Measurements from ENCODE around the gene AGBL1. TPM values are rescaled to one million over a fixed set of nuclear protein-coding genes. Genes with fewer than 3 reads are reported as not detected.
"Not testable (repeated sequence)": the region's sequence is repeated elsewhere in the genome, so short reads cannot be mapped to it uniquely, and the experiment has no call there.

The AGBL1 gene
- total and polyA plus RNA-seq, 3 experiments from 2014 or later, result not detected

DNA sequence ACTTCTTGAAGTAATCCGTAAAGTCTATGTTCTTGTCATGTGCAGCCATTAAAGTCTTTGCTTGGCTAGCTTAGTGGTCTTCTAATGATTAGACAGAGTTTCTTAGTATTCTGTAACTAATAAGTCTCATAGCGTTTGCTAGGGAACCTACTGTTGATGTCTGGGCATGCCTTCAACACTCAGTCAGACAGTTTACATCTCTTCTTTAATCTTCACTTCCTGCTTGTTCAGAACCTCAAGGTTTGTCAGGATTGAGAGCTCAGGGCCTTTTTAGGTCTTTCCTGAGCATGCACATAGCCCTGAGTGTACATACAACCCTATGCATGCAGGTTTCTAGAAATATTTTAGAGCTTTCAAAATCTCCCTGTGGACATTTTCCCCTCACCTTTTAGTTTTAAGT, 426.3 kb downstream of the AGBL1 start:
- H3K27me3 ChIP-seq (ENCODE audit: insufficient read depth, low read length, poor library complexity, severe bottlenecking), result no peaks in the 10 kb centered on the region
- no peaks in the 10 kb centered on the region for H3K36me3 ChIP-seq (ENCODE audit: insufficient read depth, low read length)
- H3K4me3 ChIP-seq (ENCODE audit: low read length), result no peak overlapping the region
- H3K27ac ChIP-seq (ENCODE audit: low read depth, low read length), result no peak overlapping the region
- Mint-ChIP-seq H3K36me3 (no peaks in the 10 kb centered on the region), H3K9me3 (peaks cover 0 to 11% (median 2%) of the 10 kb centered on the region in 5 donors), H3K4me1 (no peaks in the 10 kb centered on the region), H3K27ac (no peak overlapping the region), H3K27me3 (peaks cover 0 to 13% of the 10 kb centered on the region in 2 donors), H3K4me3 (no peak overlapping the region)
- no peaks in the 10 kb centered on the region for H3K9me3 ChIP-seq (ENCODE audit: low read length)
- H3K4me1 ChIP-seq (ENCODE audit: insufficient read depth, low read length), result no peaks in the 10 kb centered on the region
- DNase-seq, result no peak
- POLR2A ChIA-PET, result no interaction called here
- CTCF ChIA-PET, result no interaction called here

DNA sequence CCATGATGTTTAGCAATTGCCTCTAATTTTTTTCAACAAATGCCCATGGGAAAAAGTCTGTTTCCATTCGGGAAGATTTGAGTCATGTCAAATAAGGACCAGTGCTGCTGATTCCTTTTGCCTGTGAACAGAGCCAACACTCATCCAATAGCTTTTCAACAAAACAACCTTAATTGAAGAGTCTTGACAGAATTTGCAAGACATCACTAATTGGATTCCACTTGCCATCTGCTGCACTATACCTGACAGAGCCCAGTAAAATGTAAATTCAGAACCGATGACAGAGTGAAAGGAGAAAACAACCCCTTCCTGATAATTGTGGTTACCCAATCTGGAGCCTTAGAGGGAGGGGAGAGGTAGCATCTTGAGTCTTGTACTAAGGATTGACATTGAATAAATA, 426.7 kb downstream of the AGBL1 start:
- peaks cover 0 to 11% (median 2%) of the 10 kb centered on the region in 5 donors for H3K9me3 Mint-ChIP-seq
- CTCF ChIA-PET, result no interaction called here

DNA sequence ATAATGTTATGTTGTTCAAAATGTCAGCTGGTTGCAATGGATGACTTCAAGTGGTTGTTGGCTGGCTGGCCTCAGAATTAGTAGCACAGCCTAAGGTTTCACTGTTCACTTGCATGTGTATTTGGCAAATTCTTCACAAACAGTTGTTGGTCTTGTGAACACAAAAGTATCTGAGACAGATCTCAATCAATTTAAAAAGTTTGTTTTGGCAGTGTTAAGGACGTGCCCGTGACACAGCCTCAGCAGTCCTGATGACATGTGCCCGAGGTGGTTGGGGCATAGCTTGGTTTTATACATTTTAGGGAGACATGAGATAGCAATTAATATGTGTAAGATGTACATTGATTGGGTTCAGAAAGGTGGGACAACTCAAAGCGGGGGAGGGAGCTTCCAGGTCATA, 436.0 kb downstream of the AGBL1 start:
- peaks cover 4 to 20% of the 10 kb centered on the region in 2 donors for H3K27me3 Mint-ChIP-seq
- ChIA-PET POLR2A (no interaction called here), CTCF (no interaction called here)
- H3K9me3 Mint-ChIP-seq, result peaks cover 0 to 4% (median 0%) of the 10 kb centered on the region in 5 donors
- H3K36me3 ChIP-seq (ENCODE audit: insufficient read depth, low read length), result no peaks in the 10 kb centered on the region
- H3K4me3 ChIP-seq (ENCODE audit: low read length), result no peak overlapping the region
- DNase-seq, result no peak
- no peaks in the 10 kb centered on the region for H3K4me1 Mint-ChIP-seq
- no peaks in the 10 kb centered on the region for H3K9me3 ChIP-seq (ENCODE audit: low read length)
- H3K4me1 ChIP-seq (ENCODE audit: insufficient read depth, low read length), result no peaks in the 10 kb centered on the region
- H3K27ac Mint-ChIP-seq, result no peak overlapping the region
- H3K36me3 Mint-ChIP-seq, result no peaks in the 10 kb centered on the region
- H3K27ac ChIP-seq (ENCODE audit: low read depth, low read length), result no peak overlapping the region
- H3K4me3 Mint-ChIP-seq, result no peak overlapping the region
- H3K27me3 ChIP-seq (ENCODE audit: insufficient read depth, low read length, poor library complexity, severe bottlenecking), result no peaks in the 10 kb centered on the region

More for the DNA sequence above, 426.7 kb downstream of the AGBL1 start:
- no peak overlapping the region for H3K4me3 ChIP-seq (ENCODE audit: low read length)
- H3K36me3 ChIP-seq (ENCODE audit: insufficient read depth, low read length), result no peaks in the 10 kb centered on the region
- peaks cover 0 to 13% of the 10 kb centered on the region in 2 donors for H3K27me3 Mint-ChIP-seq
- no peaks in the 10 kb centered on the region for H3K9me3 ChIP-seq (ENCODE audit: low read length)
- no peak overlapping the region for H3K27ac Mint-ChIP-seq
- no peaks in the 10 kb centered on the region for H3K4me1 Mint-ChIP-seq
- H3K36me3 Mint-ChIP-seq, result no peaks in the 10 kb centered on the region
- no peaks in the 10 kb centered on the region for H3K27me3 ChIP-seq (ENCODE audit: insufficient read depth, low read length, poor library complexity, severe bottlenecking)
- H3K4me1 ChIP-seq (ENCODE audit: insufficient read depth, low read length), result no peaks in the 10 kb centered on the region
- POLR2A ChIA-PET, result no interaction called here
- no peak overlapping the region for H3K27ac ChIP-seq (ENCODE audit: low read depth, low read length)
- H3K4me3 Mint-ChIP-seq, result no peak overlapping the region
- DNase-seq, result no peak

DNA sequence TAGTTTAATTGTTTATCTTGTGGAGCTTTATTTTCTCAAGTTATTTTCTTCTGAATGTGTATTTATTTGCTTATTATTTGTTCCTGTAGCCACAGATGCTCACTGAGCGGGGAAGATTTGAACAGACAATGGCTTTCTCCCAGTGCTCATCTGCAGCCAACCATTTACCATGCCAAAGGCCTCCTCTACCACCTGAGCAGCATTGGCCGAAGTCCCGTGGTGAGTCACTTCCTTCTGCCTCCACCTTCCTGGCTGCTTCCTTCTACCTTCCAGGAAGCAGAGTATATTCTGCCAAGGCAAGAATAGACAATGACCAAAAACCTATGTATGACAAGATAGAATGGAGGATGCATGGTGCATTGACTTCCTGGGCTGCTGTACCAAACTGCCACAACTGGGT, 443.1 kb downstream of the AGBL1 start:
- DNase-seq, result no peak
- Mint-ChIP-seq H3K36me3 (no peaks in the 10 kb centered on the region), H3K9me3 (peaks cover 0 to 4% (median 0%) of the 10 kb centered on the region in 5 donors), H3K27ac (no peak overlapping the region), H3K4me3 (no peak overlapping the region), H3K27me3 (peaks cover 5 to 7% of the 10 kb centered on the region in 2 donors), H3K4me1 (no peaks in the 10 kb centered on the region)
- ChIA-PET POLR2A (no interaction called here), CTCF (no interaction called here)
- H3K36me3 ChIP-seq (ENCODE audit: insufficient read depth, low read length), result no peaks in the 10 kb centered on the region
- no peaks in the 10 kb centered on the region for H3K9me3 ChIP-seq (ENCODE audit: low read length)
- H3K4me1 ChIP-seq (ENCODE audit: insufficient read depth, low read length), result no peaks in the 10 kb centered on the region
- no peaks in the 10 kb centered on the region for H3K27me3 ChIP-seq (ENCODE audit: insufficient read depth, low read length, poor library complexity, severe bottlenecking)
- H3K4me3 ChIP-seq (ENCODE audit: low read length), result no peak overlapping the region
- no peak overlapping the region for H3K27ac ChIP-seq (ENCODE audit: low read depth, low read length)

DNA sequence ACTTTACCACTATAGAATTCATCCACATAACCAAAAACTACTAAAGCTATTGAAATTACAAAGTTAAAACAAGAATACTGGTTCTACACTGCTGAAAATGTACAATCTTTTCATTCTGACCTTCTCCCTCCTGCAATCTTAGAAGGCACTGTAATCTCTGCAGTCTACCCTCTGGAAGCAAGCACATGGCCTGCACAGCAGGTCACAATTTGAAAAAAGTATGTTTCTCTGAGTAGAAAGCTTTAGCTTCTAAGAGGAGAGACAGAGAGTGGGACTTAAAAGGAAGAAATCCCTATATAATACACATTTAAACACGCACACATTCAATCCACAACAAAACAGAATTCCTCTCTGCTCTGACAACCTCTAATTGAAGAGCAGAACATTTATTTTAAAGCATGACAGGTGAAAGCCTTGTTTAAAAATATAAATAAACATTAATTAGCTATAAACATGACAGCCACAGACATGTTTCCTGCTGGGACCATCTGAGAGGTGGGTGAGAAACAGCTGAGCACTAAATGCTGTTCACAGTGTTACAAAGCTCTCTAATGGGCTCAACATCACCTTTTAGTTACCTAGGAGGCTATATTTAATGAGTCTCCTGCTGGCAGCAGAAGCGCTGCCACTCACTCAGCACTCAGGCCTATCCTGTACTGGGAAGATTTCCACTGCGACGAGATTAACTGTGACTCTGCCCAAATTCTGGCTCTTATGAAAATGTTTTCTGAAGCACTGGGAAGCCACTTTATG, 447.4 kb downstream of the AGBL1 start:
- no peaks in the 10 kb centered on the region for H3K9me3 ChIP-seq (ENCODE audit: low read length)
- H3K27me3 Mint-ChIP-seq, result peaks cover 0 to 1% of the 10 kb centered on the region in 2 donors
- H3K9me3 Mint-ChIP-seq, result peaks cover 0 to 6% (median 0%) of the 10 kb centered on the region in 5 donors
- POLR2A ChIA-PET, result no interaction called here
- no peak for DNase-seq
- H3K27ac Mint-ChIP-seq, result no peak overlapping the region
- H3K4me1 Mint-ChIP-seq, result no peaks in the 10 kb centered on the region
- no peaks in the 10 kb centered on the region for H3K36me3 ChIP-seq (ENCODE audit: insufficient read depth, low read length)
- no peaks in the 10 kb centered on the region for H3K36me3 Mint-ChIP-seq
- H3K27me3 ChIP-seq (ENCODE audit: insufficient read depth, low read length, poor library complexity, severe bottlenecking), result no peaks in the 10 kb centered on the region
- H3K27ac ChIP-seq (ENCODE audit: low read depth, low read length), result no peak overlapping the region
- no peaks in the 10 kb centered on the region for H3K4me1 ChIP-seq (ENCODE audit: insufficient read depth, low read length)
- no peak overlapping the region for H3K4me3 ChIP-seq (ENCODE audit: low read length)
- CTCF ChIA-PET, result no interaction called here
- H3K4me3 Mint-ChIP-seq, result no peak overlapping the region

DNA sequence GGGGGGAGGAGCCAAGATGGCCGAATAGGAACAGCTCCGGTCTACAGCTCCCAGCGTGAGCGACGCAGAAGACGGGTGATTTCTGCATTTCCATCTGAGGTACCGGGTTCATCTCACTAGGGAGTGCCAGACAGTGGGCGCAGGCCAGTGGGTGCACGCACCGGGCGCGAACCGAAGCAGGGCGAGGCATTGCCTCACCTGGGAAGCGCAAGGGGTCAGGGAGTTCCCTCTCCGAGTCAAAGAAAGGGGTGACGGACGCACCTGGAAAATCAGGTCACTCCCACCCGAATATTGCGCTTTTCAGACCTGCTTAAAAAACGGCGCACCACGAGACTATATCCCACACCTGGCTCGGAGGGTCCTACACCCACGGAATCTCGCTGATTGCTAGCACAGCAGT, 448.4 kb downstream of the AGBL1 start:
- H3K4me3 Mint-ChIP-seq; H3K4me3 ChIP-seq (ENCODE audit: low read length); CTCF ChIA-PET; H3K27me3 Mint-ChIP-seq; POLR2A ChIA-PET; H3K27ac ChIP-seq (ENCODE audit: low read depth, low read length); H3K36me3 Mint-ChIP-seq; DNase-seq; H3K36me3 ChIP-seq (ENCODE audit: insufficient read depth, low read length); H3K27me3 ChIP-seq (ENCODE audit: insufficient read depth, low read length, poor library complexity, severe bottlenecking); H3K4me1 ChIP-seq (ENCODE audit: insufficient read depth, low read length); H3K9me3 Mint-ChIP-seq; H3K9me3 ChIP-seq (ENCODE audit: low read length); H3K27ac Mint-ChIP-seq; H3K4me1 Mint-ChIP-seq: not testable (repeated sequence)

DNA sequence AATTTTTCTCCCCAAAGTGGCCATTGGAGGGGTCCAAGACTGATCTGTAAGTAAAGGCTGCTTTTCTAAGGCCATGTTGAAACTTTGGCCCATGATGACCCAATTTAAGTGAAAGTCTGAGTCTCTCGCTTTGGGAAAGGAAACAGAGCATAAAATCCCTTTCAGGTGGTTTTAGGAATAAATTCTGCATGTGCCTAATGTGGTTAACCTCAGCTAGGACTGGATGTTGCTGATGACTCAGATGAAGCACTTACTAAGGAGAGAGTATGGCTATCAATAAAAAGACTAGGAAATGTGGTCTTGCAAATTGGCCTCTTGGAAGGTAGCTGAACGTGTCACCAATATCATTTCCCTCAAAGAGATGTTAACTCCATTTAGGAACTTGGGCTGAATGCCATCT, 458.5 kb downstream of the AGBL1 start:
- H3K36me3 Mint-ChIP-seq, result no peaks in the 10 kb centered on the region
- ChIA-PET CTCF (no interaction called here), POLR2A (no interaction called here)
- no peak for DNase-seq
- H3K4me1 Mint-ChIP-seq, result no peaks in the 10 kb centered on the region
- H3K36me3 ChIP-seq (ENCODE audit: insufficient read depth, low read length), result no peaks in the 10 kb centered on the region
- H3K4me3 Mint-ChIP-seq, result no peak overlapping the region
- H3K27ac ChIP-seq (ENCODE audit: low read depth, low read length), result no peak overlapping the region
- H3K27ac Mint-ChIP-seq, result no peak overlapping the region
- H3K4me1 ChIP-seq (ENCODE audit: insufficient read depth, low read length), result no peaks in the 10 kb centered on the region
- peaks cover 0 to 4% of the 10 kb centered on the region in 2 donors for H3K27me3 Mint-ChIP-seq
- no peaks in the 10 kb centered on the region for H3K9me3 Mint-ChIP-seq
- no peaks in the 10 kb centered on the region for H3K27me3 ChIP-seq (ENCODE audit: insufficient read depth, low read length, poor library complexity, severe bottlenecking)
- H3K9me3 ChIP-seq (ENCODE audit: low read length), result no peaks in the 10 kb centered on the region
- no peak overlapping the region for H3K4me3 ChIP-seq (ENCODE audit: low read length)

DNA sequence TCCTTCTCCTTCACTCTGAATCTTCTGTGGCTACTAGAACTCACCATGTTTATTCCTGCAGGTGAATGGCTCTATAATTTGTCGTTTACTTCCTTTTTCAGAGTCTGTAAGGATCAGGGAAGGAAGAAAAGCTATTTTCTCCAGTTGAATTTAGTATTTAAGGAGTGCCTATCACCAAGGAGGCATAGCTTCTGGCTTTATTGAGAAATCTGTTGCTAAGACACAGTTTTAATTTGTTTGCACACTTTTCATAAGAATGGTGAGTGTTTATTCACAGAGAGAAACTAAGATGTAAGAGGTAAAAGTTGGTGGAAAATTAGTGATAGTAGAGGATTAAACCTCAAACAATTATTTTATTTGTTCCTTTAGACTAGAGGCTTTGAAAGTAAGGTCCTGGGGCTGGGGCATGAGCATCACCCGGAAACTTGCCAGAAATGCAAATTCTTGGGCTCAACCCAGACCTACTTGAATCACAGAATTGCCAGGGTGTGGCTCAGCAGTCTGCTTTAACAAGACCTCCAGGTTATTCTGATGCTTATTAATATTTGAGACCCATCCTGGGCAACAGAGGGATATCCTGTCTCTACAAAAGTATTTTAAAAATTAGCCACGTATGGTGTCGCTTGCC, 461.3 kb downstream of the AGBL1 start:
- Histone ChIP-seq H3K4me3 (ENCODE audit: low read length) (no peak overlapping the region), H3K4me1 (ENCODE audit: insufficient read depth, low read length) (no peaks in the 10 kb centered on the region), H3K36me3 (ENCODE audit: insufficient read depth, low read length) (no peaks in the 10 kb centered on the region), H3K27me3 (ENCODE audit: insufficient read depth, low read length, poor library complexity, severe bottlenecking) (no peaks in the 10 kb centered on the region), H3K9me3 (ENCODE audit: low read length) (no peaks in the 10 kb centered on the region), H3K27ac (ENCODE audit: low read depth, low read length) (no peak overlapping the region)
- Mint-ChIP-seq H3K4me1 (no peaks in the 10 kb centered on the region), H3K36me3 (peaks cover 0 to 1% (median 0%) of the 10 kb centered on the region in 3 donors), H3K9me3 (peaks cover 0 to 7% (median 0%) of the 10 kb centered on the region in 5 donors), H3K27ac (no peak overlapping the region), H3K27me3 (peaks cover 0 to 2% of the 10 kb centered on the region in 2 donors), H3K4me3 (no peak overlapping the region)
- CTCF ChIA-PET, result no interaction called here
- POLR2A ChIA-PET, result no interaction called here
- no peak for DNase-seq

Measured in CD8-positive, alpha-beta memory T cell (primary cell).